ENCODE measurements around the gene PRIMA1.
A peak's percentile ranks its signal among the peaks of the same experiment; 100 is the strongest.

The PRIMA1 gene

GRCh38 chr14:93788293-93788542 lies at the start of gene PRIMA1:
PRIMA1 (minus strand) TSS chr14:93788485; CDS start chr14:93787718, 767 bp downstream.
- no peak for DNase-seq

- DNase-seq, result no peak
Observed at GRCh38 chr14:93834699-93835371, 46.5 kb upstream of the PRIMA1 start.

DNA sequence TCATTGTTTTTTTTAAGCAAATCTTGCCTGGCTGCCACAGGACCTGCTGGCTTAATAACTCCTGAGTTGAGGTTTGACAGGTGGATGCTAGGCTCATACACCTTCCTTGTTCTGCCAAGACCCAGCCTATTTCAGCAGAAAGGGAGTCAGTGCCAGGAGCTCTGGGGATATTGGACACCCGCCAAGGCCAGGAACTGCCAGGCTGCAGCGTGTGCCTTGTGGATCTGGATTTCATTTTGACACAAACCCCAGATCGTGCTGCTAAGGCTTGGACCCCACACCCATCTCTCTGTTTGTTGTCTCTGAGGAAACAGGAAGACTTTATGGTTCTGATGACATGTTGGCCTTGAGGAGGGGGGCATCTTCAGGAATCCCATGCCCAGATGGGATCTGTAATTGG lies 44.4 kb upstream of the PRIMA1 start:
- DNase-seq, result no peak

DNA sequence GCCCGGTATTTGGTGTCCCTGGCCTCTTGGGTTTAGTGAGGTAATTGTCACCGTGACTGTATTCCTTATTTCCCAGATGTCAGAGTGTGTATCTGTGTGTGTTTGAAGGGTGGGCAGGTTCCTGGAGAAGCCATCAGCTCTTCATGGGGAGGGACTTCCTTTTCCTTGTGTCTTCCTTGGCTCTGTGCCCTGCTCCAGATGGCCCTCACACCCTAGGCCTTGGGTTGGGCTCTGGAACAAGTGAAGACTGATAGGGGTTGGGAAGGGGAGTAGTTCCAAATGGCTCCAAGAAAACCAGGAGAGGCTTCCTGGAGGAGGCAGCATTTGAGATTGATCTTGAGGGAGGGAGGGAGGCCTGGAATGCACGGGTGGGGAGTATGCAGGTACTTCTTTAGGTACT lies 43.8 kb upstream of the PRIMA1 start:
- no peak for DNase-seq

DNA sequence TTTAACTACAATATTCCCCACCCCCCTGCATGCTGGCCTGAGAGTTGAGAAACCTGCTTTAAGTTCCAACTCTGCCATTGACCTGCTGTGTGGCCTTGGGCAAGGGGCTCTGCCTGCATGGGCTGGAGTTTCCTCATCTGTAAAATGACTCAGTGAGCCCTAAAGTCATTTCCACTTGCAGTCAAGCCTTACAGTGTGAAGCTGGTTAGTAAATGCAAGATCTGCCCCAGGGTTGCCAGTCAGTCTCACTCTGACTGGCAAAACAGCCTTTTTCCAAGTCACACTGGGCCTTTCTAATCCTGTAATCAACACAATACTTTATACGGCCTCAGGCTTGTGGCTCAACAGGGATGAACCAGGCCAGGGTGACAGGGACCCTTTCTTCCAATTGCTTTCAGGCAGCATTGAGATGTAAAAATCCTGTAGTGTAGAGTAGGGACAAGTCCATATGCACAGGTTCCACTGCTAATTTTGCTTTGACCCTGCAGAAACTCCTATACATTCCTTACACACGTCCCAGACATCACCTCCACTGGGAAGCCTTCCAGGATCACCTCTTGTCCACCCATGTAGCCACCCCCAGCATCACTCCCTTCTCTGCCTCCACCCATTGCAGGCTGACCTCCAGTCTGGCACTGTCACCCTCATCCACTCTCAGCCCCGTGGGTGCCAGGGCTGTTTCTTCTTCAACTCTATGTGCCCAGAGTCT lies 42.6 kb upstream of the PRIMA1 start:
- DNase-seq, result no peak

- DNase-seq, result no peak
Observed at GRCh38 chr14:93829839-93830481, 41.7 kb upstream of the PRIMA1 start.

GRCh38 chr14:93825235-93825553 lies 36.9 kb upstream of the PRIMA1 start:
- no peak for DNase-seq

DNA sequence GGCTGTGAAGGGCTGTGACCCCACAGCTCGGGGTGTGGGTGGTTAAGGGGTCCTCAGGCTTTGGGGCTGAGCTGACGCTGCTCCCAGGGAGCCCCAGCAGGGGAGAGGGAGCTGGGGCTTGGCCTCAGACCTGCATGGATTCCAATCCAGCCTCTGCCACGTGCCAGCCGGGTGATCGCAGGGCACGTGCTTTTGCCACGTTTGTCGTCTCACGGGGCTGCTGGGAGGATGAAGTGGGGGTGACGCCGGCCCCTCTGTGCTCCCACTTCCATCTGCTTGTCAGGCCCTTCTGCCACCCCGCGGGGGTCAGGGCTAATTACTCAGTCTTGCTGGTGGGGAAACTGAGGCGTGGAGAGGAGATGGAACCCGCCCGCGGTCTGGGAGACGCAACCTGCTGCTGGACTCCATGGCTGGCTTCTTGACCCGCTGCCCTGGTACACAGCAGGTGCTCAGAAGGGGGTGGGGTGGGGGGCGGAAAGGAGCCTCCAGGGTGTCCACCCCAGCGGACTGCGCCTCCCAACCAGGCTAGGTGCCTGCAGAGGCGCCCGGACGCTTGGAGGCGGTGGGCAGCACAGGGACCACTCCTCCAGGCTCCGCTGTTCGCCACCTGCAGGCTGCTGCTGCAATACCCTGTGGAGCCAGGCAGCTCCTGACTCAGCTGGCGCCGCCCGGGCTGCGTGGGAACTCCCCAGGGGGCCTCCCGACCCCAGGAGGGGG lies 36.4 kb upstream of the PRIMA1 start:
- DNase-seq, result no peak

DNA sequence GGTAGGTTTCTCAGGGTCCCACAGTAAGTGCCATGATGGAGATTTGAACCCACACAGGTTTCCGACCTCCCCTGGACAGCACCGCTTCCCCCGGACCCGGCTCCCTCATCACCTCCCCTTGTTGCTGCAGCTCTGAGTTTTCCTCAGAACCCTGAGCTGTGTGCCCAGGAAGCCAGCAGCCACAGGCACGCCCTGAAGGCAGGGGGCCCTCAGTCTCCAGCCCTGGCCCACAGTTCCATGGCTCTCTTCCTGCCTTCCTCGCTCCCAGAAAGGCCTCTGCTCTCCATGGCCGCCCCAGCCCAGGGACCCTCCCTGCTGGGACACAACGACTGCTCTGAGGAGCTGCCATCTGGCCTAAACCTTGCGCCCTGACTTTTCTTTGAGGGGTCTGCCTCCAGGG lies 35.8 kb upstream of the PRIMA1 start:
- no peak for DNase-seq

- DNase-seq, result no peak
Observed at GRCh38 chr14:93821051-93821450, 32.8 kb upstream of the PRIMA1 start.

- DNase-seq, result no peak
Observed at GRCh38 chr14:93818857-93819256, 30.6 kb upstream of the PRIMA1 start.

GRCh38 chr14:93811676-93812075 lies 23.4 kb upstream of the PRIMA1 start:
- no peak for DNase-seq

- no peak for DNase-seq
Observed at GRCh38 chr14:93811020-93811419, 22.7 kb upstream of the PRIMA1 start.

DNA sequence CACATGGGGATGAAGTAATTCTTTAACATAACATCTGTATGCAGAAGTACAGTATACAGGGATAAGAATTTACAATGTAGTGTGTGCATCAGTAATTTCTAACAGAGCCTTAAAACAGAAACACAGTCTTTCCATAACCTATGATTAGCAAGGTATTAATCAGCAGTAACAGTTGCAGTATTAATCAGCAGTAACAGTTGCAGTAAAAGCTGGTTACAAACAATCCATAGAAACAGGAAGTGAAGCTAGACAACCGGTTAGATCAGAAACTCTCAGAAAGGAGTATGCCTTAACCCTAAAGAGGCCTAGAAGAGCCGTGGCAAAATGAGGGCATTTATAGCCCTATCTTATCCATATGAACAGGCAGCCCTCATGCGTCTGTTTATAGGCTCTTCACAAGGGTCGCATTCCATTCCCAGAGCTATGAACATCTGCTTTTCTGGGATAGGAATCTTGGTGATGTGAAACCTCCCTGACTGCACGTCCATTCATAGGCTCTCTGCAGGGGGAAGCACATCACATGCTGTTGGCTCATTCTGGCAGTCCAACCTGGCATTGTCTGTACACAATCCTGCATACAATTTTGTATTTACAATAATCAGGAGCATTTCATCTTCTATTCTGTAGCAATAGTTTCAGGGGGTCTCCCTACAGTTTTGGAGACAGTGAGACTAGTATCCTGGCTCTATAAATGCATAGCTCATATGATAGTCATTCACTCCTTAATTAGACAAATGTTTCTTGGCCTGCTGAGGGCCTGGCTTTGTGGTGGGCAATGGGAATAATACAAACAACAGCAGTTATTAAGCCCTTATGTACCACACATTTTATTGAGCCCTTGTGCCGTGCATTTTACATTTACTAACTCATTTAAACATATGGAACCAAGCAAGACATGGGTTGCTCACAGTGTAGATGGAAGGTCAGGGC lies 21.5 kb upstream of the PRIMA1 start:
- peak; percentile 13 for DNase-seq

DNA sequence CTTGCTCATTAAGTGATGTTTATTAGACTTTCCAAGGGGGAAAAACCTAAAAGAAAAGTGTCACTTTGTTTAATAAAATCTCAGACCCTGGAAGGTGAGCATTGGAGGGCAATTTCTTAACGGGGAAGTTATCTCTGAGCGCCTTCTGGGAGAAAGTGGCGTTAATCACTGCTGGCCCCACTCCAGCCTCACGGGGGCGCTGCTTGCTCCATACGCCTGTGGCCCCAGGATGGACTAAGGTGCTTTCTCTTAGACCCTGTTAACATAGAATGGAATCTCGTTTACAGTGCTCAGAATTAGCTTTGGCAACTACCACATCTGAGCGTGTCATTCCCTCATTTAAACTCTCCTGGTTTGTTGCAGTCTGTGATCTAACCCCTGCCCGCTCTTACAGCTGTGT lies 16.4 kb upstream of the PRIMA1 start:
- no peak for DNase-seq

DNA sequence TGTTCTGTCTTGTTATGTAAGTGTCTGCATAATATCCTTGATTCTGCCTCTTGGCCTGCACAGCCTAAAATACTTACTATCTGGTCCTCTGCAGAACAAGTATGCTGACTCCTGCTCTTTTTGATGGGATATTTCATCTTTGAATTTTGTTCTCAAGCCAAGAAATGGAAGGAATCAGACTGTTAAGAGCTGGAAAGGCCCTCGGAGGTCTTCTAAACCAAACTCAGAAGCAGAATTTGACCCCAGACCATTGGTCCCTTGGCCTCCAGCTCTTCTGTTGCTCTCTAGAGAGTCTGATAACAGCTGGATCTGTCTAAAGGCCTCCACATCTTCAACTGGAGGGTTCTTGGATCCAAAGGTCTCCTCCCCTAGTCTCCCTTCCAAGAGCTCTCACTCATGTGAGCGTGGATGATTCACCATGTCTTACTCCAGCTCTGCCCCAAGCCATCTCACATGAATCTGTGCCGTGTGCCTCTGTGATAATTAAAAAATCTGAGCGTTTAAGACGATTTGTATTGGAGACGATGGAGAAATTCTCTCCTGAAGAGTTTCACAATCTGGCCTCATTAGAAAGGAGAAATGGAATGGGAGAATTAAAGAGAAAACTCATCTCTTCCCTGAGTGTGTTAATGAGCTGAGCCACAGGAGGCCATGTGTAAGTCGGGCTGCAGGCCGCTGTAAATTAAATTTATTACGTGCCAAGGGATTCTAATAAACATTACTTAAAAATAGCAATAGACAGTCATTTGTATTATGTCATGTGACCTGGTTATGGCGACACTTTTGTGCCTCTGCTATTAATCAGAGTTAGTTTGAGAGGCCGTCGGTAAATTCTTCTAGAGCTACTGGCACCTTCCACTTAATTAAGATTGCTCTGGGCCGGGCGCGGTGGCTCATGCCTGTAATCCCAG lies 15.4 kb upstream of the PRIMA1 start:
- DNase-seq, result no peak

GRCh38 chr14:93799989-93800921 lies 12.0 kb upstream of the PRIMA1 start:
- no peak for DNase-seq

- DNase-seq, result no peak
Observed at GRCh38 chr14:93799617-93799988, 11.3 kb upstream of the PRIMA1 start.

DNA sequence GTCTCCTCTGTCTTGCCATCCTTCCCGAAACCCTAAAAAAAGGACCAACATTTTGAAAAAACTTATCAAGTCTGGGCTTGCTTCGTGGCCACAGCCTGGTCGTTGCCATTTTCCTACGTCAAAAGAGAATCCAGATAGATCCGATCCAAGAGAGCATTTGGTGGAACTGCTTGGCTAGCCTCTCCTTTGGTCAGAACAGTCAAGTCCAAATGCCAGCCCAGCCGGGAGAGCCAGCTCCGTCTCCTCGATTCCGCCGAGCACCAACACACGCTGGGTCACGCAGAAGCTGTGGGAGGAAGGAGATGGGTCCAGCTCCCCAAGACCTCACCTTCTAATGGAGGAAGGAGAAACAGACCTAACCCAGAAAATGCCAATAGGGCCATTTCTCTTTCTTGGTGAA lies 9.3 kb upstream of the PRIMA1 start:
- no peak for DNase-seq

- DNase-seq, result no peak
Observed at GRCh38 chr14:93797071-93797470, 8.8 kb upstream of the PRIMA1 start.

- DNase-seq, result no peak
Observed at GRCh38 chr14:93794756-93795155, 6.5 kb upstream of the PRIMA1 start.

Data from suppressor macrophage treated with lipopolysaccharide for 4 hours (primary cell).